ENCODE results near the gene FAM200B.

DNA sequence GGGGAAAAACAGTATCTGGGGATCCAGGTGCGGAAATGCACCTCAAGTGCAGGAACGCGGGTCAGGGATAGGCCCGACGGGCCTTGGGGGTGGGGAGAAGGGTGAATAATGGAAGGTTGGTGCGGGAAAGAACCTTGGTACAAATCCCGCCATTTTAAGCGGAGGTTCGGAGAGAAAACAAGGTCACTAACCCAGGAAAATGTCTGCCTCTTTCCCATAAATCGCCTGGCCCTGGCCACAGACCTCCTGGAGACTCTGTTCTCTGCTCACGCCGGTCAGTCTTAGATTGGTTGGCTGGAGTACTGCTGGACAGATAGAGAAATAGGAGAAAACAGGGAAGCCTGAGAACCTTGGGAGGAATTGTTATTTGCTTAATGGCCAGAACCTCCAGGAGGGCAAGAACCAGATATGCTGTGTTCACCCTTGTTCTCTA lies 25.6 kb upstream of the FAM200B start:
- TF ChIP-seq RAD21 (IDR thresholded peaks at IDR 0.05; ENCODE audit: low read depth): no peak
- no peak for TF ChIP-seq REST (IDR thresholded peaks at IDR 0.05; ENCODE audit: low read depth)
